Measurements from ENCODE around the gene HIP1R. TPM values are rescaled to one million over a fixed set of nuclear protein-coding genes. Genes with fewer than 3 reads are reported as not detected.

HIP1R gene
- total and polyA plus RNA-seq, 10 of the 15 experiments (the other 5 are each of a cell fraction or from before 2014, with no cell fraction given) = 0.18 to 27.7 (median 11.7) TPM

GRCh38 chr12:122875590-122876220 lies 40.4 kb downstream of the HIP1R start (continued):
- TF ChIP-seq HCFC1 (IDR thresholded peaks at IDR 0.05; ENCODE audit: low read length) (no peak), JUNB (IDR thresholded peaks at IDR 0.05) (peak; percentile 60), ZBTB33 (IDR thresholded peaks at IDR 0.05) (no peak), MYB (IDR thresholded peaks at IDR 0.05; ENCODE audit: borderline replicate concordance, low read depth, low read length) (no peak), PAX8 (IDR thresholded peaks at IDR 0.05) (0 out of 2 replicates have a peak, but pooled peaks have one; percentile 41), FOS (IDR thresholded peaks at IDR 0.05; ENCODE audit: borderline replicate concordance, extremely low read depth, insufficient read length) (no peak), CEBPB (IDR thresholded peaks at IDR 0.05; ENCODE audit: borderline replicate concordance in 1 of 2, low read depth in 2 of 2, low read length in 2 of 2) (no peak), CBX3 (IDR thresholded peaks at IDR 0.05; ENCODE audit: borderline replicate concordance, low read depth) (no peak), NR2C2 (IDR thresholded peaks at IDR 0.05; ENCODE audit: borderline replicate concordance, control insufficient read depth, insufficient read length, low read depth) (no peak), SIX5 (IDR thresholded peaks at IDR 0.05; ENCODE audit: low read depth, low read length, severe bottlenecking) (no peak), SIN3A (IDR thresholded peaks at IDR 0.05; ENCODE audit: low read depth, low read length) (no peak), IKZF1 (conservative IDR thresholded peaks at IDR 0.05) (peak; percentile 56; the same call in 1 of the 2 replicates), TBL1XR1 (IDR thresholded peaks at IDR 0.05; ENCODE audit: low read depth, low read length) (peak; percentile 34; the same call in 1 of the 2 replicates), RELA (IDR thresholded peaks at IDR 0.05; ENCODE audit: borderline replicate concordance, partially characterized antibody) (no peak), KLF5 (IDR thresholded peaks at IDR 0.05; ENCODE audit: partially characterized antibody) (no peak), CUX1 (IDR thresholded peaks at IDR 0.05; ENCODE audit: insufficient replicate concordance, low read depth, low read length) (peak; percentile 46), ZNF687 (IDR thresholded peaks at IDR 0.05) (no peak), EED (IDR thresholded peaks at IDR 0.05; ENCODE audit: low read depth) (0 out of 2 replicates have a peak, but pooled peaks have one; percentile 33), BMI1 (IDR thresholded peaks at IDR 0.05; ENCODE audit: borderline replicate concordance) (no peak; the same call in 1 of the 2 replicates), HDGF (IDR thresholded peaks at IDR 0.05) (no peak)

Data from GM12878 (cell line).